IMR-90 (cell line): ENCODE data around the gene HOXC12. TPM values are rescaled to one million over a fixed set of nuclear protein-coding genes. Genes with fewer than 3 reads are reported as not detected.

ENCODE experiments used
- ATAC-seq: fragments of 200-7000 bp; cut with Tn5 transposase; 2 replicates; pipeline ENCODE4 v1.9.1; 2020; ENCODE audit warnings: low read depth, mild to moderate bottlenecking, moderate library complexity
- BruUV-seq: library from RNA; stranded (reverse); fragments of 400-500 nt; replicated peaks from 2 replicates; lab custom pipeline; 2021; lab: Mats Ljungman, UMichigan
- CTCF ChIA-PET: fragments of 300-600 bp; formaldehyde crosslinking; extraction: SDS; loops from one replicate; lab custom pipeline; 2021; ENCODE audit warnings: antibody characterized with exemption; lab: Yijun Ruan, JAX
- POLR2A ChIA-PET: fragments of 300-600 bp; sonication (Branson Sonifier 250); formaldehyde crosslinking; loops from one replicate; lab custom pipeline; 2022; ENCODE audit warnings: antibody characterized with exemption; ENCODE audit not compliant: unreplicated experiment; lab: Charles Lee
- DNase-seq: peaks from one replicate; pipeline ENCODE4 v3.0.0; 2013
- H2AFZ ChIP-seq: replicated peaks from 2 replicates; pipeline ENCODE3; 2013; ENCODE audit warnings: low read length, mild to moderate bottlenecking; ENCODE audit not compliant: poor library complexity
- H2AK5ac ChIP-seq: 2 replicates; pipeline ENCODE4 v1.6.1; 2013; ENCODE audit warnings: low read depth, low read length, inconsistent platforms
- H2AK9ac ChIP-seq: replicated peaks from 2 replicates; pipeline ENCODE3; 2013; ENCODE audit warnings: mild to moderate bottlenecking, low read depth, low read length, moderate library complexity; ENCODE audit not compliant: poor library complexity
- H2BK120ac ChIP-seq: 2 replicates; pipeline ENCODE4 v1.6.1; 2013; ENCODE audit warnings: low read depth, low read length, inconsistent platforms
- H2BK15ac ChIP-seq: 3 replicates; pipeline ENCODE4 v1.6.1; 2013; ENCODE audit warnings: low read depth, low read length, inconsistent platforms
- H2BK20ac ChIP-seq: 2 replicates; pipeline ENCODE4 v1.6.1; 2013; ENCODE audit warnings: low read depth, mild to moderate bottlenecking, inconsistent platforms, low read length, moderate library complexity
- H2BK5ac ChIP-seq: 2 replicates; pipeline ENCODE4 v1.6.1; 2013; ENCODE audit warnings: mild to moderate bottlenecking, low read depth, low read length, inconsistent platforms; ENCODE audit not compliant: poor library complexity, severe bottlenecking
- H3K14ac ChIP-seq: replicated peaks from 2 replicates; pipeline ENCODE4 v1.6.1; 2013; ENCODE audit warnings: low read depth, low read length, inconsistent platforms
- H3K18ac ChIP-seq: 2 replicates; pipeline ENCODE4 v1.6.1; 2013; ENCODE audit warnings: low read depth, low read length, control low read depth
- H3K23ac ChIP-seq: 2 replicates; pipeline ENCODE4 v1.6.1; 2013; ENCODE audit warnings: low read depth, low read length, inconsistent platforms
- H3K27ac ChIP-seq: 2 replicates; pipeline ENCODE4 v1.5.1; 2013; ENCODE audit warnings: mild to moderate bottlenecking, control low read depth, low read length; ENCODE audit not compliant: insufficient read depth
- H3K27me3 ChIP-seq: 2 replicates; pipeline ENCODE4 v1.6.1; 2013; ENCODE audit warnings: low read length; ENCODE audit not compliant: control insufficient read depth, insufficient read depth
- H3K36me3 ChIP-seq: 2 replicates; pipeline ENCODE4 v1.6.1; 2013; ENCODE audit warnings: low read length, mixed read lengths; ENCODE audit not compliant: control insufficient read depth, insufficient read depth
- H3K4ac ChIP-seq: 2 replicates; pipeline ENCODE4 v1.6.1; 2013; ENCODE audit warnings: low read depth, low read length, inconsistent platforms
- H3K4me1 ChIP-seq: 2 replicates; pipeline ENCODE4 v1.6.1; 2013; ENCODE audit warnings: low read length, mixed read lengths; ENCODE audit not compliant: control insufficient read depth, insufficient read depth
- H3K4me2 ChIP-seq: 2 replicates; pipeline ENCODE4 v1.6.1; 2013; ENCODE audit warnings: low read depth, mild to moderate bottlenecking, control low read depth, low read length, moderate library complexity
- H3K4me3 ChIP-seq: 2 replicates; pipeline ENCODE4 v1.5.1; 2013; ENCODE audit warnings: low read depth, mild to moderate bottlenecking, control low read depth, low read length, moderate library complexity; ENCODE audit not compliant: insufficient read depth
- H3K56ac ChIP-seq: 2 replicates; pipeline ENCODE4 v1.6.1; 2013; ENCODE audit warnings: low read length, inconsistent platforms; ENCODE audit not compliant: insufficient read depth; ENCODE audit errors: extremely low read depth
- H3K79me1 ChIP-seq, 2 experiments: 2 replicates each; pipeline ENCODE4 v1.6.1; 2013; ENCODE audit warnings: low read length in 2 of 2, inconsistent platforms in 1 of 2, low read depth in 1 of 2
- H3K9ac ChIP-seq: 2 replicates; pipeline ENCODE4 v1.6.1; 2013; ENCODE audit warnings: low read depth, low read length, control low read depth
- H3K9me1 ChIP-seq: 2 replicates; pipeline ENCODE4 v1.6.1; 2013; ENCODE audit warnings: low read length, inconsistent platforms; ENCODE audit not compliant: insufficient read depth
- H3K9me3 ChIP-seq: 2 replicates; pipeline ENCODE4 v1.6.1; 2013; ENCODE audit warnings: low read length; ENCODE audit not compliant: control insufficient read depth, insufficient read depth
- H4K20me1 ChIP-seq: 2 replicates; pipeline ENCODE4 v1.6.1; 2013; ENCODE audit warnings: low read length, inconsistent platforms; ENCODE audit not compliant: insufficient read depth
- H4K5ac ChIP-seq: 2 replicates; pipeline ENCODE4 v1.6.1; 2013; ENCODE audit warnings: mild to moderate bottlenecking, low read depth, low read length, control low read depth
- H4K8ac ChIP-seq, 2 experiments: 2 replicates each; pipeline ENCODE4 v1.6.1; 2013; ENCODE audit warnings: low read depth in 2 of 2, low read length in 2 of 2, control low read depth in 1 of 2, inconsistent platforms in 1 of 2
- H4K91ac ChIP-seq: 2 replicates; pipeline ENCODE4 v1.6.1; 2013; ENCODE audit warnings: low read depth, low read length, inconsistent platforms; ENCODE audit not compliant: insufficient read depth
- CEBPB ChIP-seq: IDR thresholded peaks from 2 replicates; pipeline ENCODE4 v1.6.1; 2012; ENCODE audit warnings: low read depth, low read length, improper control_type of control experiment
- MXI1 ChIP-seq: IDR thresholded peaks from 2 replicates; pipeline ENCODE4 v1.6.1; 2012; ENCODE audit warnings: low read depth, mild to moderate bottlenecking, low read length, moderate library complexity, borderline replicate concordance
- WGBS, 2 experiments: methylation state at CpG; one replicate each; pipeline versions ENCODE4 v1.1.5 to v1.1.7; 2013; ENCODE audit warnings: missing lambda C conversion rate in 2 of 2; ENCODE audit not compliant: insufficient read length in 1 of 2; ENCODE audit errors: extremely low coverage in 2 of 2; 5-methylcytosine and 5-hydroxymethylcytosine counted together
- dilution Hi-C: fragments of 300-500 bp; cut with HindIII; formaldehyde crosslinking; loops from one replicate; pipeline ENCODE4 v1.14.3; 2018; ENCODE audit warnings: low sequenced_read_pairs; ENCODE audit not compliant: unreplicated experiment
- in situ Hi-C: fragments of 300-500 bp; cut with MboI; formaldehyde crosslinking; loops from 3 replicates; pipeline ENCODE4 v1.14.3; 2019; ENCODE audit warnings: low sequenced_read_pairs, inconsistent platforms, mixed read lengths
- intact Hi-C: fragments of 100-400 bp; cut with micrococcal nuclease; formaldehyde crosslinking; loops from 2 replicates; pipeline ENCODE4 v1.10.0; 2022
- polyA plus RNA-seq, 3 experiments: library from polyadenylated mRNA; depleted of rRNA; stranded (reverse); fragments of >200 nt; gene quantifications; 2 replicates each; pipeline ENCODE4 v1.2.3, GENCODE V29; 2012; ENCODE audit warnings: low replicate concordance in 1 of 3
- total RNA-seq: library from RNA; depleted of rRNA; stranded (reverse); fragments of >200 nt; gene quantifications from 2 replicates; pipeline ENCODE4 v1.2.3, GENCODE V29; 2012

The HOXC12 gene
- total and polyA plus RNA-seq, 2 of the 4 experiments (the other 2 are of a cell fraction), result not detected

DNA sequence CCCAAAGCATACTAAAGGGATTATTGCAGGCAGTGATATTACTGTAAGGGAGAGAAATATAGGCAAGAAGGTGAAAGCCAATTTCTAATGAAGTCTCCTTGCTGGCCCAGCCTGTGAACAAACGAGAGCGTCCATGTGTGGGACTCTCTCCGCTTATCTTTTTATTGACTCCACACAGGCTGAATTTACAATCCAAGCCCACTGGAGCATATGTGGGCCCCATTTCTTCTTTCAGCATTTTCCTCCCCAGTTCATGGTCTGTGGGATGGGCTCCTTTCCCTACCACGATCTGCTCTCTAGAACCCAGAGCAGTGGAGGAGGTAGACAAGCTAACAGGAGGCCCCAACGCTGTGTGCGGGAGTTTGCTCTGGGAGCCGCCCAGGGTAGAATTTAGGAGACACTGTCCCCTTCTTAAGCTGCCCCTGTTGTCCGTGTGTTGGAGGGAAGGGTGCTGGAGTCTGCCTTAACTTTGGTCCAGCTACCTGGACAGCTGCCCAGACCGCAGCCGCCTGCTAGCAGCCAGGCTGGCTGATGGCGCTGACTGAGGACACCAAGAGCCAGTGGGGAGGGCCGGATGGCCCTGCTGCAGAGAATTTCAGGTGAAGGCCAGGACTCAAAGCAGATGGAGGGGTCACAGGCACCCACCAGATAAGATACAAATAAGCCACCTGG is 15.0 kb downstream of the HOXC12 start:
- TF ChIP-seq MXI1 (no peak), CEBPB (no peak)
- dilution Hi-C loops (no loop called here), intact Hi-C loops (no loop called here), in situ Hi-C loops (no loop called here)
- Histone ChIP-seq H2BK5ac (no peak overlapping the region), H3K56ac (no peak overlapping the region), H3K27me3 (peaks cover 99% of the 10 kb centered on the region), H4K91ac (no peak overlapping the region), H3K14ac (no peak overlapping the region), H3K79me1 (no peaks in the 10 kb centered on the region), H2BK15ac (no peak overlapping the region), H3K36me3 (no peaks in the 10 kb centered on the region), H2AK5ac (no peak overlapping the region), H3K4ac (no peak overlapping the region), H3K9me1 (no peaks in the 10 kb centered on the region), H3K4me2 (no peak overlapping the region), H4K5ac (no peak overlapping the region), H3K18ac (no peak overlapping the region), H3K9ac (no peak overlapping the region), H2AK9ac (no peak overlapping the region), H2AFZ (no peak overlapping the region), H3K4me3 (no peak overlapping the region), H4K8ac (no peak overlapping the region), H2BK120ac (no peak overlapping the region), H4K20me1 (no peaks in the 10 kb centered on the region), H3K23ac (no peak overlapping the region), H3K4me1 (no peaks in the 10 kb centered on the region), H2BK20ac (no peak overlapping the region), H3K9me3 (peaks cover 12% of the 10 kb centered on the region), H3K27ac (no peak overlapping the region)
- BruUV-seq, result no TSS peak
- DNase-seq (no peak), ATAC-seq (no peak)
- 20% methylated on average over 7 of the region's 12 CpGs; no CpG with 5 or more reads in 1 of the 2 experiments for WGBS, 2 experiments
- POLR2A ChIA-PET, result no interaction called here
- CTCF ChIA-PET, result no interaction called here
